MM.1S (cell line): ENCODE measurements around the gene MRPS21.

ENCODE experiments used
- CTCF ChIP-seq: fragments of 300-600 bp; sonication (generic); IDR thresholded peaks from 2 replicates; pipeline ENCODE4 v1.5.1; 2016; ENCODE audit warnings: antibody characterized with exemption, low read length, mixed read lengths
- EZH2 ChIP-seq: fragments of 300-600 bp; sonication (generic); optimal IDR thresholded peaks from 2 replicates; pipeline ENCODE3; 2017; ENCODE audit warnings: low read depth, mild to moderate bottlenecking, antibody characterized with exemption, low read length, mixed read lengths
- EZH2phosphoT487 ChIP-seq: fragments of 300-600 bp; sonication (generic); IDR thresholded peaks from 2 replicates; pipeline ENCODE4 v1.6.1; 2018; ENCODE audit warnings: antibody characterized with exemption, low read length

GRCh38 chr1:150299716-150300115, 6.1 kb downstream of the MRPS21 start:
- TF ChIP-seq CTCF = no peak
- TF ChIP-seq EZH2phosphoT487 = no peak
- no peak for TF ChIP-seq EZH2
